Left hindlimb (tissue), 1 donor: ENCODE data around the gene LRBA.
"Not testable (repeated sequence)": the region's sequence is repeated elsewhere in the genome, so short reads cannot be mapped to it uniquely, and the experiment has no call there.

ENCODE experiments used
- DNase-seq: peaks from one replicate; pipeline ENCODE4 v3.0.0-alpha.2; 2018

LRBA gene

GRCh38 chr4:150581641-150582051 is 433.4 kb downstream of the LRBA start:
- DNase-seq: peak; percentile 88

DNA sequence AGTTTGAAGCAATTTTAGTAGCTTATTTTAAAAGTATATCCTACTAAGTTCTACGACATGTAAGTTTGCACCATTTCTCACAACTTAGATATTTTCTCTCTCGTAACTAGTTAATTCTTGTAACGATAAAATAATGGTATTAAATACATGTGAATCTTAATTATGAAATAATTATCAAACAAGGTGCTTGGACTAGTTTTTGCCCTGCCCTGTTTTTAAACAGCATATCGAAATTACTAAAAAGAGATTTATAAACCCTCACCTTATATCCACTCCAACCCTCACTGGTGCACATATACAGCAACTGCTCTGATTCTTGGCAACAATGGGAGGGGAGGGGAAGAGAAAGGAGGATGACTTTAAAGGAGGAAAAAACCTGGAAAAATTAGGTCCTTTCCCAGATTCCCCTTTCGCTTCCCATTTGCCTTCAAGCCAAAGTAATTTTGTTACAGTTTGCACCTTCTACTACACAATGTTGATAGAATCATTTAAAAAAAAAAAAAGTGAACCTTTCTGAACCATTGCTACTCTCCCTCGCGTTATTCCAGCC is 434.0 kb downstream of the LRBA start:
- no peak for DNase-seq

DNA sequence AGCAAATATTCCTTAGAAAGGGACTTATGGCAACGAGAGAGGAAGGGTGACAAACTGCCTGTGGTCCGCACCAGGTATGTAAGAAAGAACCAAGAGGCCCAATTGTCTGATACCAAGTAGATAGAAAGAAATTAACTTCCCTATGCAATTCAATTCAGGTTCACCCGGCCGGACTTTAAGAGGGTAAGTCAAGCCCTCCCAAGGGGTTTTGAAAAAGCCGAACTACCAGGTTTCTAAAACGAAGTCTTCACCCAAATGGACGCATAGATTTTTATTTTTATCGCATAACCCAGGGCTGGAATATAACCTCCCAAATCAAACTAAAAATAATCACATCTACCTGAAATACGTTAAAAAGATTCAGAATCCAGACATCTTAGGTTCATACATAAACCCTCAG is 434.8 kb downstream of the LRBA start:
- no peak for DNase-seq

DNA sequence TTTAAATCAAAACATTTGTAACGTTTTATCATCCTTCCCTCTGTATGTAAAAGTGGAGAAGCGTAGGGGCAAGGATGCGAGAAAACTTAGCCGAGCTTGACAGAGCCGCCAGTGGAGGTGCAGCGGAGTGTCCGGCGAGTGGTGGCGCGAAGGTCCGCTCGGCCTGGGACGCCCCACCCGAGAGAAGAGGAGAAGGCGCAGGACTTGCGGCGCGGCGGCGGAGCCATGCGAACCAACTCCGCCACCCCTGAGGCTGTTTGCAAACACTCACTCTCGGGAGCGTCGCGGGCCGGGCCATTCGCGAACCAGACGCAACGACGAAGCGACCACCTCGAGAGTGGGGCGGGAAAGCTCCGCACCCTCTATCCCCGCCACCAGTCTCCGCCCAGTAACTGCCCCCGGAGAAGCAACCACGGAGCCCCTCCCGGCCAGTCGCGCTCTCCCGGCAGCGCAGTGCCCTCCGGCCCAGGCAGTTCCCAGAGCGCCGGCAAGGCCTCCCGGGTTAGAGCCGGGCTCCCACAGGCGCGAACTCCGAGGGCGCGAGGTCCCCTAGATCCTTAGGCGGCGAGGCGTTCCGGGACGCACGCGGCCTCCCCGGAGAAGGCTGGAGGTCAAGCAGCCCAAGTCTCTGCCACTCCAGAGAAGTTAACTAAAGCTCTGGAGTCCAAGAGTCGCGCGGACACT is 435.4 kb downstream of the LRBA start:
- DNase-seq: peak; percentile 74

GRCh38 chr4:150578745-150579501 is 436.2 kb downstream of the LRBA start:
- DNase-seq: peak; percentile 78

GRCh38 chr4:150577796-150578195 is 437.3 kb downstream of the LRBA start:
- DNase-seq: no peak

- no peak for DNase-seq
Observed at GRCh38 chr4:150574678-150575077, 440.4 kb downstream of the LRBA start.

- no peak for DNase-seq
Observed at GRCh38 chr4:150573534-150573933, 441.6 kb downstream of the LRBA start.

DNA sequence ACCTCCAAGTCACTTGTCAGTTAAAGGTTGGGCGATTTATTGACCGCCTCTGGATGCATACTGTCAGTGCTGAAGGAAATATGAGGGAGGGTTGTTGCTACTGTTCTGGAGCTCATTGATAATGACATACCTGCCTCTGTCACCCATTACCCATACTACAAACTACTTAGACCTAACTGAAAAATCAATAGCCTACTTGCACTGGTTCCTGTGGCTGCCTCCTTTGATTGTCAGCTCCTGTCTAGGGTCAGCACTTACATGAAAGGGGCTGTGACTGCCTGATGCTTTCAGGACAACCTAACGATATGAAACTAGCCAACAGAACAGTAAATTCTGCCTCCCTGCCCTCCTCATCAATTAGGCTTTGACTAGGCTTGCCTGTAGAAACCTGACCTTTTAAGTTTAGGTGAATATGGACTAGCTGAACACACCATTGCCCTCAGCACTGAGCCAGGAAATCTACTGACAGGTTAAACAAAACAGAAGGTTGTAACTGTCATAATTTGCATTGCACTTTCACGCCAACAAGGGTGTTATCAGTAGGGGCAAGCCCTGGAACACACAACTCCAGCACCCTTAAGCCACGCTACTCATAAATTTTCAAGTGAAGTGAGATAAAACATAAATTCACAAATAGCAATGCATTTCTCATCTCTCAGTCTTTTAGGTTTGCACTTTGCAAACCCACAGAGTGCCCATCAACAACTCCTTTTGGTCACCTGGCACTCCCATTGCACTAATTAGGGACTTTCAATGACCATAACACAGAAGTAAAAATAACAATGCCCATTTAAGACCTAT is 442.2 kb downstream of the LRBA start:
- no peak for DNase-seq

- no peak for DNase-seq
Observed at GRCh38 chr4:150570862-150571261, 444.2 kb downstream of the LRBA start.

DNA sequence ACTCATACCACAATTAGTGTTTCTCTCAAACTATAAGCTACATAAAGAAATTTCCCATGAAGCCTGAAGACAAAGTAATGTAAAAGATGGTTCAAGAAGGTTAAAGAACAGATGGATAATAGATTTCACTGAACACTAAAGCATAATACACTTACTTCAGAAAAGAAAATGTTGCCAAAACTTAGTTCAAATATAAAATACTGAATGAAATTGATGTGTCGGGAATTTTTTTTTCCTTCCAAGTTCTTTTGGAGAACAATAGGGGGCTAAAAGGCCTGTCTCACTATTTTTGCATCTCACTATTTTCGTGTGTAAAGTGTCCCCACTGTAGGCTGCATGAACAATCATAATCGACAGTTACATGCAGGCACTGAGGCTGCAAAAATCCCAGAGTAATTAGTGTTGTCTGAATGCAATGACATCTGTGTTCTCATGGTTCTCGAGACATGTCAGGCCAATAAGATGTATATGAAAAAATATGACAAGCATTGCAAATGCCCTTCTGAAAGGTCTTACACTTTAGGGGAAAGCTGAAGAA is 445.0 kb downstream of the LRBA start:
- DNase-seq: no peak

DNA sequence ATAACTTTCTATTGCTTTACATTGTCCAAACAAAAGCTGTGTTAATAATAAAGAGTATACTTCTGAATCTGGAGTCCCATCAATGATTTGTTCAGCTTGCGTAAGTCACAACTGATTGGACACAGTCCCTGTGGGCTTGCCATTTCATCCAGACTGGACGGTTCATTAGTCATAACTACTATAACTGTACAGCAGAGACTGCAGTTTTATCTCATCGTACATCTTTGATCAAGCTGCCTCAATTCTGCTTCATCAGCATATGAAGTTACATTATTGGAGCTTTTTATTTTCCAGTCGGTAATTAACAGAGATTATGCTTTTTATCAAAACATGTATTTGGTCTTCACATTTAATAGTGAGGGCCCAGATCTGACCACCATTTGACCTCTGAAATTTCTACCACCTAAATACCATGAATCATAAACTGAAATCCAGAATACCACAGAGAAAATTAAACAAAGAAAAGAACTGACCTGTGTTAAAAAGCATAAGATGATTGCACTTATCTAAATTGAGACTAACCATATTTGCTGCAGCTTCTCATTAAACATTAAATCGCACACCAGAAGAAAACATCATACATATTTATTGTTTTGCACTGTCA is 445.6 kb downstream of the LRBA start:
- DNase-seq: no peak

- no peak for DNase-seq
Observed at GRCh38 chr4:150567070-150567469, 448.0 kb downstream of the LRBA start.

DNA sequence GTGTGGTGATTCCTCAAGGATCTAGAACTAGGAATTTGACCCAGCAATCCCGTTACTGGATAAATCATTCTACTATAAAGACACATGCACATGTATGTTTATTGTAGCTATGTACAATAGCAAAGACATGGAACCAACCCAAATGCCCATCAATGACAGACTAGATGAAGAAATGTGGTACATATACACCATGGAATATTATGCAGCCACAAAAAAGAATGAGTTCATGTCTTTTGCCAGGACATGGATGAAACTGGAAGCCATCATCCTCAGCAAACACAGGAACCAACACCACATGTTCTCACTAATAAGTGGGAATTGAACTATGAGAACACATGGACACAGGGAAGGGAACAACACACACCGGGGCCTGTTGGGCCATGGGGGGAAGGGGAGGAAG is 450.1 kb downstream of the LRBA start:
- not testable (repeated sequence) for DNase-seq

DNA sequence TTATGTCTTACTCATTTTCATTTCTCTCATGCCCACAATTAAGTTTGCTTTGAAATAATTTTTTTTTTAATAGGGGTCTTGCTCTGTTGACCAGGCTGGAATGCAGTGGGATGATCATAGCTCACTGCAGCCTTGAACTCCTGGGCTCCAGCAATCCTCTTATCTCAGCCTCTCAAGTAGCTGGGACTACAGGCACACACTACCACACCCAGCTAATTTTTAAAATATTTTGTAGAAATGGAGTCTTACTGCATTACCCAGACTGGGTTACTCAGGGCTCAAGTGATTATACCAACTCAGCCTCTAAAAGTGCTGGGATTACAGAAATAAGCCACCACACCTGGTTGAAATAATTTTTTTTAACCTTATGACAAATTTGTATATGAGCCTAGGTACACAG is 452.3 kb downstream of the LRBA start:
- DNase-seq: no peak

- no peak for DNase-seq
Observed at GRCh38 chr4:150562250-150562649, 452.8 kb downstream of the LRBA start.

DNA sequence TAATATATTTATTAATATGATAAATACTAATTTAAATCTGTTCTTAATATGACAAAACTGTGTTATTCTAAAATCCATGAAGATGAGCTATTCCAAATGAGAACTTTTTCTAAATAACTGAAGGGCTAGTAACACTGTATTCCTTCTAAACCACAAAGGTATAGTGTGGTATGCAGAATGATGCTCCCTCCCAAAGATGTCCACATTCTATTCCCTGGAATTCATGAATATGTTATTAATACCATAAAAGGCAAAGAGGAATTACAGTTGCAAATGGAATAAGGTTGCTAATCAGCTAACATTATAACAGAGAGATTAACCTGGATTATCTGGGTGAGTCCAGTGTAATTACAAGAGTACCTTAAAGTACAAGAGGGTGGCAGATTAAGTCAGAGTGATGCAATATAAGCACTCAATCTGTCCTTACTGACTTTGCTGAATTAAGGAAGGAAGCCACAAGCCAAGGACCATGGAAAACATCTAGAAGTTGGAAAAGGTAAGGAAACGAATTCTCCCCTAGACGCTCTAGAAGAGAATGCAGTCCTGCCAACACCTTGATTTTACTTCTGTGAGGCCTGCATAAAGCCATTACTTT is 453.8 kb downstream of the LRBA start:
- no peak for DNase-seq

DNA sequence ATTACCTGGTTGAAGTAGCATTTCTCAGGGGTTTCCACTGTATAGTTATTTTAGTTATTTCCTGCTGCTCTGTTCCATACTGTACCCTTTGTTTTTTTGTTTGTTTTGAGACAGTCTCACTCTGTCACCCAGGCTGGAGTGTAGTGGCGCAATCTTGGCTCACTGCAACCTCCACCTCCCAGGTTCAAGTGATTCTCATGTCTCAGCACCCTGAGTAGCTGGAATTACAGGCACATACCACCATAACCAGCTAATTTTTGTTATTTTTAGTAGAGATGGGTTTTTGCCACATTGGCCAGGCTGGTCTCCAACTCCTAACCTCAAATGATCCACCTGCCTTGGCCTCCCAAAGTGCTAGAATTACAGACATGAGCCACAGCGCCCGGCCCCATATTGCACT is 457.3 kb downstream of the LRBA start:
- DNase-seq: not testable (repeated sequence)

DNA sequence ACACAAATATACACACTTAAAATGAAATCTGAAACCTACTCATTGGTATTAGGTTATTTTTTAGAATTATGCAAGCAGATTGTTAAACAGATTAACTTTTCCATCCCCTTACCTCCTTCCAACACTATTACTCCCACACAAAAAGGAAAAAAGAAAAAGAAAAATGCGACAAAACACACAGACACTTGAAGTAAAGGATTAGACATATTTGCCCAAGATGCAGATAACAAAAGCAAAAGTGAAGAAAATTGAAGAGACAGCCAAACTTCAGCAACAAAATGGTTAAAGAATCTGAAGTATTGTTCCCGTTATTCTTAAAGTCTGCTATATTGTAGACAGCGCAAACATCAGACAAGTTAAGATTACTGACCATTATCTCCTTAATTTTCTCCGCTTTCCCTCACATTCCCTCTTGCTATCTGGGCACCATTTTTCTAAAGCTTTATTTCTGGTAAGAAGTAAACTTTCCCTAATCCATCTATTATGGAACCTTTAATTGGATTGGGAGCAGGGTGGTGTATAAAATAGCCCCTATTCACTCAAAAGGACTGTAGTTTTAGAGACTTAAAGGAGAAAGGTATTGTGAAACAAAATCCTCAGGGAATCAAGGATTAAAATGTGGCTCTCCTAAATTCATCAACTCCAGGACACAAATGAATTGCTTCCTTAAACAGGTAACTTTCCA is 467.8 kb downstream of the LRBA start:
- no peak for DNase-seq

GRCh38 chr4:150546286-150546685 is 468.8 kb downstream of the LRBA start:
- DNase-seq: no peak

DNA sequence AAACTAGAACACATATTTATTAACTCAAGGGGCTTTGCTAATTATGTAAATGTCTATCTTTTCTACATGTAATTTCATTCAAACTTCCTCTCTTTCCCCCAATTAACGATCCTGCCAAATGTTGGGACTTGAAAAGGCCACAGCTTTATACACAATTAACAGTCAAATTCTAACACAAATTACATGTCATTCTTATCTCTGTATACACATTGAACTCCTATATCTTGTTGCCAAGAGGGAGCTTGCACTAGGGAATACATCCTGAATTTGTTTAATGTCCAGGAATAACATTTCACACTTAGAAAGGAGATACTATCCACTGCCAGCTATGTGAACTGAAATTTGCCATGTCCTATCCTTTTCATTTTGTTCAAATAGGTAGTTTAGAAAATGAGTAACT is 472.0 kb downstream of the LRBA start:
- DNase-seq: no peak

DNA sequence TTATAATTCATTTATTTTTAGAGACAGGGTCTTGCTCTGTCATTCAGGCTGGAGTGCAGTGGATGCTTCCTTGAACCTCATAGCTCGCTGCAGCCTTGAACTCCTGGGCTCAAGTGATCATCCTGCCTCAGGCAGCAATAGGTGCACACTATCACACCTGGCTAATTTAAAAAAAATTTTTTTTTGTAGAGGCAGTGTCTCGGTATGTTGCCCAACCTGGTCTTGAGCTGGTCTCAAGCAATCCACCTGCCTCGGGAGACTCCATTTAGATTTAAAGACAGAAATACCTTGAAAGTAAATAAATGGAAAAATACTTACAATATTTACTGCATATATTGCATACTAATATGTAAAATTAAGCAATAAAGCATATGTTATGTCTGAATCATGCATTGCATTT is 473.4 kb downstream of the LRBA start:
- no peak for DNase-seq
